HFF-Myc (cell line): ENCODE data around the gene YBX1.

ENCODE experiments used
- DNase-seq: peaks from one replicate; pipeline ENCODE4 v3.0.0-alpha.2; 2011; ENCODE audit warnings: low read depth; ENCODE audit errors: extremely low read depth
- H3K4me3 ChIP-seq: replicated peaks from 2 replicates; pipeline ENCODE4 v1.5.1; 2011; ENCODE audit warnings: low read depth, mild to moderate bottlenecking, control low read depth, low read length
- TF ChIP-seq, protein P1 (sequence below): IDR thresholded peaks from 2 replicates; pipeline ENCODE4 v1.5.1; 2012; ENCODE audit warnings: mild to moderate bottlenecking, low read depth, low read length, control low read depth; ENCODE audit errors: missing control alignments

Gene YBX1

DNA sequence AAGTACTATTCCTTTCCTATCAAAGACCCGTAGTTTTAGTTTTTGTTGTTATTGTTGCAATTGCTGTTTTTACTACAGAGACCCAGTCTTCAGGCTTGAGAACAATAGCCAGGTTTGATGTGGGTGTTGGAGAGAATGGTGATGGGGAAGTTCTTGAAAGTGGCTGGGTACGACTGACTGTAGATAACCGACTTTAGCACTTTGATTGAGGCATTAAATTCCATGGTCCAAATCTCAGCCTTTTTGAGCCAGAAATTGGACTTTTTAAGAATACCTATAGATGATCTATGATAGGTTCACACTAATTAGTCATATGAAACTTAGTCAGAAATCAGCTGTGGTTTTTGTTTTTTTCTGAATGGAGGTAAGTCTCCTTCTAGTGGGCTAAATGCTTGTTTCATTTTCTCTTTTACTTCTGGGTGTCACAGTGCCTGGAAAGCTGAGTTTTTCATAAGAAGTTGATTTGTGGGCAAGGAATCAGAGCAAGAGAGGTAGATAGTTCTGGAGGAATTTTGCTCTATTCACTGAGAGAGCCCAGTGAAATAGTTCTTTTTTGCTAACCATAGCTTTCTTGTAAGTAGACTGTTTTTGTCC lies 21.2 kb upstream of the YBX1 start:
- DNase-seq: no peak

DNA sequence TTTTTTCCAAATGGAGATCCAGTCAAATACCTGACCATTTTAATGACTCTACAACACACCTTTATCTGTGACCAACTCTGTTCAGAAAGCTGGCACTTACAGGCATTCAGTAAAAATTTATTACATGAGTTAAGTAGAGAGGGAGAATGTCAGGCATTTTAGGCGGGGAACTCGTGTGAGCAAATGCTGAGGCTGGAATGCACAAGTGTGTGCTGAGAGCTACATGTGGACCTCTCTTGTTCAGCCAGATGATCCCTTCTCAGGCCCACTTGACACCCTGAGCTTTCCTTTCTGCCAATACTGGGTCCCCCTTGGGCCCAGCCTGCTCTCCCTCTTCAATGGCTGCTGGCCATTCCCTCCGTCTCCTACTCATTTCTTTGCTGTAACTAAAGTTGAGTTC lies 12.3 kb upstream of the YBX1 start:
- TF ChIP-seq, protein P1, sequence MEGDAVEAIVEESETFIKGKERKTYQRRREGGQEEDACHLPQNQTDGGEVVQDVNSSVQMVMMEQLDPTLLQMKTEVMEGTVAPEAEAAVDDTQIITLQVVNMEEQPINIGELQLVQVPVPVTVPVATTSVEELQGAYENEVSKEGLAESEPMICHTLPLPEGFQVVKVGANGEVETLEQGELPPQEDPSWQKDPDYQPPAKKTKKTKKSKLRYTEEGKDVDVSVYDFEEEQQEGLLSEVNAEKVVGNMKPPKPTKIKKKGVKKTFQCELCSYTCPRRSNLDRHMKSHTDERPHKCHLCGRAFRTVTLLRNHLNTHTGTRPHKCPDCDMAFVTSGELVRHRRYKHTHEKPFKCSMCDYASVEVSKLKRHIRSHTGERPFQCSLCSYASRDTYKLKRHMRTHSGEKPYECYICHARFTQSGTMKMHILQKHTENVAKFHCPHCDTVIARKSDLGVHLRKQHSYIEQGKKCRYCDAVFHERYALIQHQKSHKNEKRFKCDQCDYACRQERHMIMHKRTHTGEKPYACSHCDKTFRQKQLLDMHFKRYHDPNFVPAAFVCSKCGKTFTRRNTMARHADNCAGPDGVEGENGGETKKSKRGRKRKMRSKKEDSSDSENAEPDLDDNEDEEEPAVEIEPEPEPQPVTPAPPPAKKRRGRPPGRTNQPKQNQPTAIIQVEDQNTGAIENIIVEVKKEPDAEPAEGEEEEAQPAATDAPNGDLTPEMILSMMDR: no peak
- no peak for DNase-seq
- H3K4me3 ChIP-seq: no peak overlapping the region

More for the DNA sequence above, 21.2 kb upstream of the YBX1 start:
- TF ChIP-seq, protein P1: no peak
- H3K4me3 ChIP-seq: no peak overlapping the region

DNA sequence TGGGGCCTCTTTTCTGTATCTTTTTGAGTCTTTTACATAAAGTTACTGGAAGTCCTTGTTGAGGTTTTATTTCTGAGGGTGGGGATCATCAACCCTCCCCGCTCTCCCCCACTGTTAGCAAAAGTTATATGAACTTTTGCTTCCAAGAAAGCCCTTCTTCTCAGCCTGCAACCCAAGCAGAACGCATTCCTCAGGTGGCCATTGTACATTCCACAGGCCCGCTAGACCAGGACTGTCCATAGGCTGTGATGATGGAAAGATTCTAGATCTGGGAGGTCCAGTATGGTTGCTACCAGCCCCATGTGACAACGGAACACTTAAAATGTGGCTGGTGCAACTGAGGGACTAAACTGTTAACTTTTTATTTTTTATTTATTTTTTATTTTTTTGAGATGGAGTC lies 11.8 kb upstream of the YBX1 start:
- DNase-seq: no peak
- H3K4me3 ChIP-seq: no peak overlapping the region
- TF ChIP-seq, protein P1: no peak

DNA sequence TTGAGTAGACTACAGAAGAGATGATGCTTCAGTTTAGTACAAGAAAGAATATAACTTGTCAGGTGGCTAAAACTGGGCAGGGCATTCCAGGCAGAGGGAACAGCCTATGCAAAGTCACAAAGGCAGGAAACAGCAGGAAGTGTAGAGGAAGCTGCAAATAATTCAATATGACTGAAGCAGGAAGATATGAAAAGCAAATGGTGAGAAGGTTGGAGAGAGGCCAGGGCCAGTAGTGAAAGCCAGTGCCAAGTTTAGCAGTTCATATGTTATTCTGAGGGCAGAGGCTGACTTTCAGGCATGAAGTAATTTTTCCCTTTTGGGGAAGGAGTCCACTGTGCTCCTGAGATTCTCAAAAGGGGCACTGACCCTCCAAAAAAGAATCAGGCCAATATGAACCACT lies 8.0 kb upstream of the YBX1 start:
- H3K4me3 ChIP-seq: no peak overlapping the region
- TF ChIP-seq, protein P1: no peak
- DNase-seq: no peak

DNA sequence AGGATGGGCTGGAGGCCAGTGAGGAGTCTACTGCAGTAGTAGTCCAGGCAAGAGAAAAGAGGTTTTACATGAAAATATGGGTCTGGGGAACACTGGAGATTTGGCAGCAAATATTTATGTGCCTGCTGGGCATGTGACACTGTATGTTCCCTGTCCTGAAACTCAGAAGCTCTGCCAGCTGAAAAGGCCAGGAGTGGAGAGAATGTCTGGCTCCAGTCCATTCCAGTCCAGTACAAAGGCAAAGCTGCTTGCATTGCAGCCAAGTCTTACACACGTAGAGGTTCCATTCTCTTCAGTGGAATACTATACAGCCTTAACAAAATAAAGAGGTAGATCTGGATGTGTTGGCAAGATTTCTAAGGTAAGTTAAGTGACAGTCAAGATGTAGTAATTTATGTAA lies 7.5 kb upstream of the YBX1 start:
- no peak for DNase-seq
- TF ChIP-seq, protein P1: no peak
- H3K4me3 ChIP-seq: no peak overlapping the region

DNA sequence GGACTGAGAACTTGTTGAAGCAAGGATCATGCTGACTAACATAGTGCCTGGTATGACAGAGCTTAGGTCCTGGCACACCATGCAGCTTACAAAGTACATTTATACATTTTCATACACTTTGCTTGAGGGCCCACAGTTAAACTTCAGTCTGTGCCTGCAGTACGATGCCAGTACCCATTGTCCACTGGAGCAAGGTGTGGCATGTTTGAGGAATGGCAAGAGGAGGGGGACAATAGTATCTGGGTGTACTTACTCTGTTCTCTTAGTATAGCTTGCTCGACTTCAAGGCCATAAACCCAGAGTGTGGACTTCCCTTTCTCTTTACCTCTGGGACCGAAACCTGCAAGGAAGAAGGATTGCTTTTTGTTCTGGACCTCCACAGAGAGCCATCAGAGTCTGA lies 6.8 kb upstream of the YBX1 start:
- DNase-seq: no peak
- H3K4me3 ChIP-seq: no peak overlapping the region
- TF ChIP-seq, protein P1: no peak

DNA sequence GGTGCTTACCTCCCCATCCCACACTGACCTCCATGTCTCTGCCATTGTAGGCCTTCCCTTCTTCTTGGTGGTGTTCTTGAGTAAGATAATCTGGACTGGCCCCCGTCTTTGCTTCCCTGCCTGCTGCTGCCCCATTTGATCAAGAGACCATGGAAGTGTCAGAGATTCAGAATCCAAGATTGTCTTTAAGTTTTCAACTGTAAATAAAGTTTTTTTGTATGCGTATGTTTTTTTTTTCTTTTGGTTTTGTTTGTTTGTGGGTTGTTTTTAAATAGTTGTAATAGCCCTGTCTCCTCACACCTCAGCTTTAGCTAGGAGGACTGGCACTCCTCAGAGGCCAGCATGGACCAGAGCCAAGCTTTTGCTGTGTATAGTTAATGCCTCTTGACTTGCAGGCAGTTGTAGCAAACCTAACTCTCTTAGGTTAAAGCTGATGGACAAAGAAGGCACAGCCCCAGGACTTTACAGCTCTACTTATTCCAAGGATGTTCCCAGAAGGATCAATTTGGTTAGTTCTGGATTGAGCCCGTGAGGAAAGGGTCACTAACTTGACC lies 5.6 kb upstream of the YBX1 start:
- DNase-seq: no peak
- TF ChIP-seq, protein P1: no peak
- no peak overlapping the region for H3K4me3 ChIP-seq
